PC-9 (cell line): ENCODE measurements around the gene VPS33A. TPM values are rescaled to one million over a fixed set of nuclear protein-coding genes. Genes with fewer than 3 reads are reported as not detected.
"Not testable (repeated sequence)": the region's sequence is repeated elsewhere in the genome, so short reads cannot be mapped to it uniquely, and the experiment has no call there.

ENCODE experiments used
- BruUV-seq: library from RNA; stranded (reverse); fragments of 400-500 nt; replicated peaks from 2 replicates; lab custom pipeline; 2021; lab: Mats Ljungman, UMichigan
- CTCF ChIA-PET: fragments of 300-600 bp; sonication (Branson Sonifier 250); formaldehyde crosslinking; loops from one replicate; lab custom pipeline; 2022; ENCODE audit warnings: antibody characterized with exemption; lab: Charles Lee
- POLR2A ChIA-PET: fragments of 300-600 bp; sonication (Branson Sonifier 250); formaldehyde crosslinking; loops from one replicate; lab custom pipeline; 2022; ENCODE audit warnings: antibody characterized with exemption; ENCODE audit not compliant: unreplicated experiment; lab: Charles Lee
- DNase-seq, 2 experiments: peaks; one replicate each; pipeline versions ENCODE4 v3.0.0 to v3.0.0-alpha.2; 2015 to 2022; ENCODE audit warnings: mixed read lengths in 1 of 2
- H2AFZ ChIP-seq: fragments of 200-600 bp; sonication (generic); 2 replicates; pipeline ENCODE4 v1.8.1; 2017; ENCODE audit warnings: antibody characterized with exemption
- H3F3A ChIP-seq: fragments of 200-600 bp; sonication (generic); 2 replicates; pipeline ENCODE4 v1.8.1; 2017; ENCODE audit warnings: antibody characterized with exemption, mild to moderate bottlenecking, low read depth; ENCODE audit not compliant: insufficient read depth
- H3K27ac ChIP-seq: fragments of 200-600 bp; sonication (generic); 2 replicates; pipeline ENCODE4 v1.6.1; 2016; ENCODE audit warnings: mixed run types
- H3K27me3 ChIP-seq: fragments of 200-600 bp; sonication (generic); 2 replicates; pipeline ENCODE4 v1.6.1; 2016; ENCODE audit warnings: low read depth, mixed run types; ENCODE audit not compliant: insufficient read depth
- H3K36me3 ChIP-seq: fragments of 200-600 bp; sonication (generic); 2 replicates; pipeline ENCODE4 v1.6.1; 2016; ENCODE audit warnings: low read depth, mixed run types
- H3K4me1 ChIP-seq: fragments of 200-600 bp; sonication (generic); replicated peaks from 2 replicates; pipeline ENCODE4 v1.6.1; 2016; ENCODE audit warnings: mixed run types; ENCODE audit not compliant: insufficient read depth
- H3K4me2 ChIP-seq: fragments of 200-600 bp; sonication (generic); 2 replicates; pipeline ENCODE4 v1.6.1; 2017; ENCODE audit warnings: mixed run types
- H3K4me3 ChIP-seq: fragments of 200-600 bp; sonication (generic); 2 replicates; pipeline ENCODE4 v1.6.1; 2016; ENCODE audit warnings: mixed run types
- H3K79me2 ChIP-seq: fragments of 200-600 bp; sonication (generic); 2 replicates; pipeline ENCODE4 v1.6.1; 2017; ENCODE audit warnings: low read depth, mixed run types
- H3K9me2 ChIP-seq: fragments of 200-600 bp; sonication (generic); 2 replicates; pipeline ENCODE4 v1.8.1; 2017; ENCODE audit warnings: mild to moderate bottlenecking; ENCODE audit not compliant: insufficient read depth
- H3K9me3 ChIP-seq: fragments of 200-600 bp; sonication (generic); 2 replicates; pipeline ENCODE4 v1.8.1; 2016; ENCODE audit warnings: low read depth; ENCODE audit not compliant: insufficient read depth
- H4K20me1 ChIP-seq: fragments of 200-600 bp; sonication (generic); 2 replicates; pipeline ENCODE4 v1.8.1; 2017; ENCODE audit not compliant: insufficient read depth
- EZH2 ChIP-seq: fragments of 200-600 bp; sonication (generic); IDR thresholded peaks from 2 replicates; pipeline ENCODE4 v1.8.0; 2017; ENCODE audit warnings: antibody characterized with exemption, low read depth
- intact Hi-C: fragments of 100-400 bp; cut with micrococcal nuclease; formaldehyde crosslinking; loops from one replicate; pipeline ENCODE4 v1.10.0; 2022; ENCODE audit not compliant: unreplicated experiment
- total RNA-seq: library from RNA; stranded (reverse); gene quantifications from 2 replicates; pipeline ENCODE4 v1.2.3, GENCODE V29; 2021
- TF ChIP-seq, protein P1 (sequence below): fragments of 200-600 bp; sonication (generic); conservative IDR thresholded peaks from 2 replicates; pipeline ENCODE4 v1.6.1; 2017; ENCODE audit warnings: mixed run types, antibody characterized with exemption, mild to moderate bottlenecking, moderate library complexity

VPS33A gene
- total RNA-seq, 1 experiment from 2014 or later, result 18.1 TPM

DNA sequence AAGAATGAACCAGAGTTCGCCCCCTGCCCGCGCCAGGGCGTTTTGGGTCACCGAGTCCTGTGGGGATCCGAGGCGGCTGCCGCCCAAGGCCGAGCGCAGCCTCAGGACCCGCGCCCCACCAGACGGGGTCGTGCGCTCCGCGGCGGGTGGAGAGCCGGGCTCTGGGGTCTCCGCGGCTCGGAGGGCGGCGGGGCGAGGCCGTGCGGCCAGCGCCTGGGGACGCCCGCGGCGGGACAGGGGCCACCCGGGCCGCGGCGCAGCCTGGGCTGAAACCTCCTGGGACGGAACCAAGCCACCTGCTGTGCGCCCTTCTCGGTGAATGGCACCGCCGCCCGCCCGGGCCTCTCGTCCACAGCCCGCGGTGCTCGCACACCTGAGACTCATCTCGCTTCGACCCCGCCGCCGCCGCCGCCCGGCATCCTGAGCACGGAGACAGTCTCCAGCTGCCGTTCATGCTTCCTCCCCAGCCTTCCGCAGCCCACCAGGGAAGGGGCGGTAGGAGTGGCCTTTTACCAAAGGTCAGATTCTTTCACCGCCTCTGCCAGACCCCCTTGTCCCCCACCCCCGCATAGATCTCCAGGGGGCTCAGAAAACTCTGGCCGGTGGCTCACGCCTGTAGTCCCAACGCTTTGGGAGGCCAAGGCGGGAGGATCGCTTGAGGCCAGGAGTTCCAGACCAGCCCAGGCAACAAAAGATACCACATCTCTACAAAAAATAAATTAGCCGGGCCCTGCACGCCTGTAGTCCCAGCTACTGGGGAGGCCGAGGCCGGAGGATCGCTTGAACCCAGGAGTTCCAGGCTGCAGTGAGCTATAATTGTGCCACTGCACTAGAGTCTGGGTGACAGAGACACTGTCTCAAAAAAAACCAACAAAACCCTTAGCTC, 61.9 kb downstream of the VPS33A start:
- H3K9me2 ChIP-seq, result no peaks in the 10 kb centered on the region
- no peak for TF ChIP-seq EZH2
- TF ChIP-seq, protein P1, sequence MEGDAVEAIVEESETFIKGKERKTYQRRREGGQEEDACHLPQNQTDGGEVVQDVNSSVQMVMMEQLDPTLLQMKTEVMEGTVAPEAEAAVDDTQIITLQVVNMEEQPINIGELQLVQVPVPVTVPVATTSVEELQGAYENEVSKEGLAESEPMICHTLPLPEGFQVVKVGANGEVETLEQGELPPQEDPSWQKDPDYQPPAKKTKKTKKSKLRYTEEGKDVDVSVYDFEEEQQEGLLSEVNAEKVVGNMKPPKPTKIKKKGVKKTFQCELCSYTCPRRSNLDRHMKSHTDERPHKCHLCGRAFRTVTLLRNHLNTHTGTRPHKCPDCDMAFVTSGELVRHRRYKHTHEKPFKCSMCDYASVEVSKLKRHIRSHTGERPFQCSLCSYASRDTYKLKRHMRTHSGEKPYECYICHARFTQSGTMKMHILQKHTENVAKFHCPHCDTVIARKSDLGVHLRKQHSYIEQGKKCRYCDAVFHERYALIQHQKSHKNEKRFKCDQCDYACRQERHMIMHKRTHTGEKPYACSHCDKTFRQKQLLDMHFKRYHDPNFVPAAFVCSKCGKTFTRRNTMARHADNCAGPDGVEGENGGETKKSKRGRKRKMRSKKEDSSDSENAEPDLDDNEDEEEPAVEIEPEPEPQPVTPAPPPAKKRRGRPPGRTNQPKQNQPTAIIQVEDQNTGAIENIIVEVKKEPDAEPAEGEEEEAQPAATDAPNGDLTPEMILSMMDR, result no peak
- peaks cover 6% of the 10 kb centered on the region; the same call in 1 of the 2 replicates for H3K4me1 ChIP-seq
- H3F3A ChIP-seq, result peaks cover 29% of the 10 kb centered on the region; the same call in 1 of the 2 replicates
- no peaks in the 10 kb centered on the region for H4K20me1 ChIP-seq
- intact Hi-C loops, result no loop called here
- H3K36me3 ChIP-seq, result no peaks in the 10 kb centered on the region
- no peaks in the 10 kb centered on the region for H3K27me3 ChIP-seq
- peak overlapping the region; percentile 85 for H3K4me2 ChIP-seq
- H3K9me3 ChIP-seq, result no peaks in the 10 kb centered on the region
- peak overlapping the region; percentile 57; the same call in 1 of the 2 replicates for H3K4me3 ChIP-seq
- no TSS peak for BruUV-seq
- DNase-seq, result no peak
- CTCF ChIA-PET, result no interaction called here
- H2AFZ ChIP-seq, result no peak overlapping the region
- POLR2A ChIA-PET, result interaction anchor here (0.6 kb wide), 1 partner anchor 132 kb away, joined by 5 read pairs; no protein-coding TSS in a partner anchor
- H3K79me2 ChIP-seq, result no peaks in the 10 kb centered on the region
- no peak overlapping the region for H3K27ac ChIP-seq

GRCh38 chr12:122203301-122204166, 62.8 kb downstream of the VPS33A start, which contains the start of gene B3GNT4:
B3GNT4 (plus strand) TSS chr12:122203709; CDS start chr12:122204619, 910 bp downstream.
- peak within 1 kb of the TSS; percentile 83 for H2AFZ ChIP-seq
- BruUV-seq, result no TSS peak
- no peaks in the 10 kb centered on the region for H3K9me2 ChIP-seq
- CTCF ChIA-PET, result no interaction called here
- no peak for TF ChIP-seq EZH2
- TF ChIP-seq, protein P1, result no peak
- peak within 1 kb of the TSS; percentile 57 for H3K4me3 ChIP-seq
- peaks cover 29% of the 10 kb centered on the region; the same call in 1 of the 2 replicates for H3F3A ChIP-seq
- peak within 1 kb of the TSS; percentile 85 for H3K4me2 ChIP-seq
- no peaks in the 10 kb centered on the region for H4K20me1 ChIP-seq
- peaks cover 6% of the 10 kb centered on the region; the same call in 1 of the 2 replicates for H3K4me1 ChIP-seq
- no peaks in the 10 kb centered on the region for H3K36me3 ChIP-seq
- no peaks in the 10 kb centered on the region for H3K79me2 ChIP-seq
- intact Hi-C loops, result no loop called here
- H3K9me3 ChIP-seq, result no peaks in the 10 kb centered on the region
- peak in 1 of 2 experiments; percentile 76 for DNase-seq
- H3K27ac ChIP-seq, result no peak within 1 kb of the TSS
- H3K27me3 ChIP-seq, result no peaks in the 10 kb centered on the region
- POLR2A ChIA-PET, result interaction anchor here (0.6 to 0.7 kb wide), 2 partner anchors 131 to 417 kb away, joined by 3 to 5 read pairs; no protein-coding TSS in a partner anchor

DNA sequence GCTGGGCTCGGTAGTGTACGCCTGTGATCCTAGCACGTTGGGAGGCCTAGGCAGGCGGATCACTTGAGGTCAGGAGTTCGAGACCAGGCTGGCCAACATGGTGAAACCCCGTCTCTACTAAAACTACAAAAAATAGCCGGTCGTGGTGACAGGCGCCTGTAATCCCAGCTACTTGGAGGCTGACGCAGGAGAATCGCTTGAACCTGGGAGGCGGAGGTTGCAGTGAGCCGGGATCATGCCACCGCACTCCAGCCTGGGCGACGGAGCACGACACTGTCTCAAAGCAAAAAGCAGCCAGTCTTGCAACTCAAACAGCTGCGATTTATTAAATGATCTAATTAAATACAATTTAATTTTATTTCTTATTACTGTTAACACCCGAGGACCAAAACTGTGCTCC, 63.5 kb downstream of the VPS33A start:
- H3K4me2 ChIP-seq, result peak overlapping the region; percentile 85
- peaks cover 27% of the 10 kb centered on the region; the same call in 1 of the 2 replicates for H3F3A ChIP-seq
- DNase-seq, H3K27me3 ChIP-seq, BruUV-seq, H3K36me3 ChIP-seq, H4K20me1 ChIP-seq, H3K79me2 ChIP-seq, CTCF ChIA-PET, intact Hi-C loops, POLR2A ChIA-PET, H3K27ac ChIP-seq, H3K9me2 ChIP-seq, H3K9me3 ChIP-seq, H3K4me1 ChIP-seq: not testable (repeated sequence)
- peak overlapping the region; percentile 83; the same call in 1 of the 2 replicates for H2AFZ ChIP-seq
- H3K4me3 ChIP-seq, result peak overlapping the region; percentile 57
